Inflammatory macrophage (primary cell): ENCODE data around the gene ZNF808.
"Not testable (repeated sequence)": the region's sequence is repeated elsewhere in the genome, so short reads cannot be mapped to it uniquely, and the experiment has no call there.

ENCODE experiments used
- DNase-seq, 2 donors: peaks; one replicate each; pipeline ENCODE4 v3.0.0-alpha.2; 2020 to 2022
- total RNA-seq, 18 experiments: gene quantifications; one replicate each; lab custom pipeline; 2026; ENCODE audit warnings: mixed read lengths in 6 of 18, inconsistent platforms in 2 of 18; lab: John Stamatoyannopoulos, UW

Gene ZNF808
- 9.2 to 45.7 (median 24.9) reads per million in 18 experiments for total RNA-seq

DNA sequence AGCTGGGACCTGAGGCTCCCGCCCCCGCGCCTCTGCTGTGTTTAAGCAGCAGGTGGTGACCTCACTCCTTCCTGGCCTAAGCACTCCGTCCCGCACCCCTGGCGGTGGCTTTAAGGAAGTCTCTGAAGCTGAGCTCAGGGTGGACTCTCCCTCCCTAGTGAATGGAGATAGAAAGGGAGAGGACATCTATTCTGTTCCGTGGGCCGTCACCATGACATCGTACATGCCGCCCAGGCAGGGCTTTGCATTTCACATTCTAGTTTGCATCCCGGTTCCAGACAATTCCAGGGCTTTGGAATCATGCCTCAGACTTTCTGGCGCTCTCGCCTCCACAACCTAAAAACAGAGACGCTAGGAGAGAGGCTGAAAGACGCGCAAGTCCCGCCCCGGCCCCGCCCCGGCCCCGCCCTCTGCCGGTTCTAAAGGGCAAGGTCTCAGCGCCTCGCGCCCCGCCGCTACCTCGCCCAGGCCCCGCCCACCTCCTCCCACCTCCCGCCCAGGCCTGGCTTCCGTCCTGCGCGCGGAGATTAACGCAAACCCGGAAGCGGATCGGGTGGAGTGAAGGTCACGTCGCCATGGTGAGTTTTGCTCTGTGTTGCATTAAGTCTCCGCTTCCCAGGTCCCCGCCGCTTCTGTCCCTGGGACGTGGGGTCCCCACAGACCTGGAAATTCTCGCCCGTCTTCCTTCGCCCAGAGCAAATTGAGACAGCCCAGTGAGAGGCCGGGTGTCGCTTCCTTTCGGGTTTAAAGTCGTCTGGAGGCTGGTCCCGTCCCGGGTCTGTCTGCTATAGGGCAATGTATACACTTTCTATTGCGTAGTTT, at the start of gene ZNF808:
ZNF808 (plus strand) TSS at position 535 of the 822 bp plus-strand sequence. CDS start 15,617 bp downstream, outside the sequence.
- peak; percentile 90 to 96 for DNase-seq

DNA sequence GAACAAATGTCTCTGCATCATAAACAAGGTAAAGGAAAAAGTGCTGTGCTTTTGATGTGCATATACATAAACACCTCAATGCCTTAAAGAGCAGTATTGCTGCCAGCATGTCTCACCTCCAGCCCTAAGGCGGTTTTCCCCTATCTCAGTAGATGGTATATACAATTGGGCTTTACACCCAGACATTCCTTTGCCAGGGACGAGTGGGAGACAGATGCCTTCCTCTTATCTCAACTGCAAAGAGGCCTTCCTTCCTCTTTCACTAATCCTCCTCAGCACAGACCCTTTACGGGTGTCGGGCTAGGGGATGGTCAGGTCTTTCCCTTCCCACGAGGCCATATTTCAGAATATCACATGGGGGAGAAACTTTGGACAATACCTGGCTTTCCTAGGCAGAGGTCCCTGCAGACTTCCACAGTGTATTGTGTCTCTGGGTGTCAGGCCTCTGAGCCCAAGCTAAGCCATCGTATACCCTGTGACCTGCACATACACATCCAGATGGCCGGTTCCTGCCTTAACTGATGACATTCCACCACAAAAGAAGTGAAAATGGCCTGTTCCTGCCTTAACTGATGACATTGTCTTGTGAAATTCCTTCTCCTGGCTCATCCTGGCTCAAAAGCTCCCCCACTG, 43.2 kb upstream of the ZNF808 start:
- not testable (repeated sequence) for DNase-seq

DNA sequence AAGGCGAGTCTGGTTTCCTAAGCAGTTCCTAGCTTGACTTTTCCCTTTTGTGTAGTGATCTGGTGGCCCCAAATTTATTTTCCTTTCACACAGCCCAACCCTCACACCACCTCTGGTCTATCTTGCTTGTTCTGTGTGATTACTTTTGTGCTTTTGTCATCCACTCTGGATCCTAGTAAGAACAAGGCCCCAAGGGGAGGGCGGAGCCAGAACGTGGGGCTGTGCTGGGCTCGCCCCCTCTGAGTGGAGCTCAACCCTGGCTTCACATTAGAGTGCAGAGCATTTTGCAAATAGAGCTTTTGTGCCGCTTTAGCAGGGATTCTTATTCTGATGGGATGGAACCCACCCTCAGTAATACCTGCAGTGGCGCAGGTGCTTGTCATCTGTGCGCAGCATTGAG, 42.4 kb upstream of the ZNF808 start:
- DNase-seq, result not testable (repeated sequence)

DNA sequence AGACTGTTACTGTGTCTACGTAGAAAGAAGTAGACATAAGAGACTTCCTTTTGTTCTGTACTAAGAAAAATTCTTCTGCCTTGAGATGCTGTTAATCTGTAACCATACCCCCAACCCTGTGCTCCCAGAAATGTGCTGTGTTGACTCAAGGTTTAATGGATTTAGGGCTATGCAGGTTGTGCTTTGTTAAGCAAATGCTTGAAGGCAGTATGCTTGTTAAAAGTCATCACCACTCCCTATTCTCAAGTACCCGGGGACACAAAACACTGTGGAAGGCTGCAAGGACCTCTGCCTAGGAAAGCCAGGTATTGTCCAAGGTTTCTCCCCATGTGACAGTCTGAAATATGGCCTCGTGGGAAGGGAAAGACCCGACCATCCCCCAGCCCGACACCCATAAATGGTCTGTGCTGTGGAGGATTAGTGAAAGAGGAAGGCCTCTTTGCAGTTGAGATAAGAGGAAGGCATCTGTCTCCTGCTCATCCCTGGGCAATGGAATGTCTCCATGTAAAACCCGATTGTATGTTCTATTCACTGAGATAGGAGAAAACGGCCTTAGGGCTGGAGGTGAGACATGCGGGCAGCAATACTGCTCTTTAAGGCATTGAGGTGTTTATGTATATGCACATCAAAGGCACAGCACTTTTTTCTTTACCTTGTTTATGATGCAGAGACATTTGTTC, 41.8 kb upstream of the ZNF808 start:
- not testable (repeated sequence) for DNase-seq

DNA sequence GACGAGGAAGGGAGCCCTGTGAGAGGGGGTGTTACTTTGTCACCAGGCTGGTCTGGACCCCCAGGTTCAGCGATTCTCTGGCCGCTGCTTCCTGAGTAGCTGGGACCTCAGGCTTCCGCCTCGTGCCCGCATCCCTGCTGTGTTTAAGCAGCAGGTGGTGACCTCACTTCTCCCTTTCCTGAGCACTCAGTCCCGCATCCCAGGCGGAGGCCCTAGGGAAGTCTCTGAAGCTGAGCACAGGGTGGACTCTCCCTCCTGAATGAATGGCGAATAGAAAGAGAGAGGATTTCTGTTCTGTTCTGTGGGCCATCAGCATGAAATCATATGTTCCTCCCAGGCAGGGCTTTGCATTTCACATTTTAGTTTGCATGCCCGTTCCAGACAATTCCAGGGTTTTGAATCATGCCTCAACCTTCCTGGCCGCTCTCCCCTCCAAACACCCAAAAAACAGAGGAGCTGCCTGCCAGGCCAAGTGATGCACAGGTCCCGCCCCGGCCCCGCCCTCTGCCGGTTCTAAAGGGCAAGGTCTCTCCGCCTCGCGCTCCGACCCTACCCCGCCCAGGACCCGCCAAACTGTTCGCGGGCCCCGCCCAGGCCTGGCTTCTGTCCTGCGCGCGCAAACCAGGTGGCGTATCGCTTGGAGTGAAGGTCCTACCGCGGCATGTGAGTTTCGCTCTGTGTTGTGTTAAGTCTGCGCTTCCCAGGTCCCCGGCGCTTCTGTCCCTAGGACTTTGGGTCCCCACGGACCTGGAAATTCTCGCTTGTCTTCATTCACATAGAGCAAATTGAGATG, 35.1 kb upstream of the ZNF808 start:
- no peak for DNase-seq

DNA sequence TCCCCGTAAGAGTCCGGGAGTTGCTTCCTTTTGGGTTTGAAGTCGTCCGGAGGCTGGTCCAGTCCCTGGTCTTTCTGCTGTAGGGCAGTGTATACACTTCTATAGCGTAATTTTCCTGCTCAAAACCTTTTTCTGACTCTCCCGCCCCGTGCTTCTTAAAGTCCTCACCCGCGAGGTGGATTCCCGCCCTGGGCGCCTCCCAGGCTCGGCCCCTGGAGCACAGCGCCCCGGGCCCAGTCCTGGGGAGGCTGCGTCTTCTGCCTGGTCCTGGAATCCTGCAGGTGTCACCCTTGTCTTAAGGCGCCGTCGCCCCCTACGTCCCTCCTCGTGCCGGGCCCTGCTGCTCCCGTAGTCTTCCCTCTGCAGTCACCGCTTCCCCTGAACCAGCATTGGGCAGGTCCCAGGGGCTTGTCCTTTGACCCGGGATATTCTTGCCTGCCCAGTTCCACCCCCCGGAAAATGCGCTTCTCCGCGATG, 34.4 kb upstream of the ZNF808 start:
- no peak for DNase-seq

DNA sequence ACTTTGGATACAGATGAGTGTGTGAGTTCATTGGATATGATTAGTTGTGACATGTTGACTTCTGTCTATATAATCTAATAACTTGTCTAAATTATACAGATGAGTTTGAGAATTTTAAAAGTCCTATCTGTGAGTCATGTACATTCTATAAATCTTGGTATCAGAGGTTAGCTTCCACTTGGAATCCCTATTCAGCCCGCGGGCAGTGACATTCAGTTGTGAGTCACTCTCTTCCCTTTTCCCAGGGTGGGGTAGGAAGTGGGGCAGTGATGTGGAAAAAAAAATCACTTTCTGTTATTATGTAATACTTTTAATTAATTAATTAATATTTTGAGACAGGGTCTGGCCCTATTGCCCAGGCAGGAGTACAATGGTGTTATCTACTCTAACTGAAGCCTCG, 33.0 kb upstream of the ZNF808 start:
- no peak for DNase-seq

DNA sequence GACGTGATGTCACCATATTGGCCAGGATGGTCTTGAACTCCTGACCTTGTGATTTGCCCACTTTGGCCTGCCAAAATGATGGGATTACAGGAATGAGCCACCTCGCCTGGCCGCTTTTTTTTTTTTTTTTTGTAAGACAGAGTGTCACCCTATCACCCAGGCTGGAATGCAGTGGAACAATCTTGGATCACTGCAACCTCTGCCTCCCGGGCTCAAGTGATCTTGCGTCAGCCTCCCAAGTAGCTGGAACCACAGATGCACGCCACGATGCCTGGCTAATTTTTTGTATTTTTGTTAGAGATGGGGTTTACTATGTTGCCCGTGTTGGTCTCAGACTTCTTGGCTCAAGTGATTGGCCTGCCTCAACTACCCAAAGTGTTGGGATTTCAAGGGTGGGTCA, 28.9 kb upstream of the ZNF808 start:
- no peak for DNase-seq

DNA sequence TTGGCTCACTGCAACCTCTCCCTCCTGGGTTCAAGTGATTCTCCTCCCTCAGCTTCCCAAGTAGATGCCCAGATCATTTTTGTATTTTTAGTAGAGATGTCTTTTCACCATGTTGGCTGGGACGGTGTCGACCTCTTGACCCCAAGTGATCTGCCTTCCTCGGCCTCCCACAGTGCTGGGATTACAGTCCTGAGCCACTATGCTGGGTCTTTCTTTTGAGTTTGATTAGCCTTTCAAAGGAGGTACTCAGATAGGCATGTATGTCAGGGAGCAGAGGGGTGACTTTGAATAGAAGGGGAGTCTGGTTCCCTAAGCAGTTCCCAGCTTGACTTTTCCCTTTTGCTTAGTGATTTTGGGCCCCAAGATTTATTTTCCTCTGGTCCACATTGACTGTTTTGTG, 27.0 kb upstream of the ZNF808 start:
- not testable (repeated sequence) for DNase-seq

DNA sequence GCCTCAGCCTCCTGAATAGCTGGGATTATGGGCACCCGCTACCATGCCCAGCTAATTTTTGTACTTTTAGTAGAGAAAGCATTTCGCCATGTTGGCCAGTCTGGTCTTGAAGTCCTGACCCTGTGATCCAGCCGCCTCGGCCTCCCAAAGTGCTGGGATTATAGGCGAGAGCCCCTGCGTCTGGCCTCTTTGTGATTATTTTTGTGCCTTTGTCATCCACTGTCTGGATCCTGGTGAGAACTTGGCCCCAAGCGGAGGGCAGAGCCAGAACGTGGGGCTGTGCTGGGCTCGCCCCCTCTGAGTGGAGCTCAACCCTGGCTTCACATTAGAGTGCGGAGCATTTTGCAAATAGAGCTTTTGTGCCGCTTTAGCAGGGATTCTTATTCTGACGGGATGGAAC, 26.5 kb upstream of the ZNF808 start:
- not testable (repeated sequence) for DNase-seq

DNA sequence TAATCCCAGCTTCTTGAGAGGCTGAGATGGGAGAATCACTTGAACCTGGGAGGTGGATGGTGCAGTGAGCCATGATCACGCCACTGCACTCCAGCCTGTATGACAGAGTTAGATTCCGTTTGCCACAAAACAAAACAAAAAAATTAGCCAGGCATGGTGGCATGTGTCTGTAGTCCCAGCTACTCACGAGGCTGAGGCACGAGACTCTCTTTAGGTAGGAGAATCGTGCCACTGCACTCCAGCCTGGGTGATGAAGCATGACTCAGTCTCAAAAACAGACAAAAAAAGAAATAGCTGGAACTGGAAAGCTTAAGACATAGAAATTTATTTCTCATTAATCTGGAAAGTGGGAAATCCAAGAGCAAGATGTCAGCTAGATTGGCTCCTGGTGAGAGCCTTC, 20.2 kb upstream of the ZNF808 start:
- no peak for DNase-seq

DNA sequence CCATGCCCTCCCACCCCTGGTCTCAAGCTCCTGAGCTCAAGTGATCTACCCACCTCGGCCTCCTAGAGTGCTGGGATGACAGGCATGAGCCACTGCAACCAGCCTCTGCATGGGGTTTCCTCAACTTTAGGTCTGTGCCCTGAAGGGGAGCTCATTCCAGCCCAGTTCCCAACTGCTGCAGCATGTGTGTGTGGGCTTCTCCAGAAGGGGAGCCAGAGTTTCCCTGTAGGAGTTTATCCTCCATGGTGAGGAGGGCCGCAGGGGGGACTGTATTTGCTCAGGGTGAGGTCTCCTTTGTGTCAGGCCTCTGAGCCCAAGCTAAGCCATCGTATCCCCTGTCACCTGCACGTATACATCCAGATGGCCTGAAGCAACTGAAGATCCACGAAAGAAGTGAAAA, 11.3 kb upstream of the ZNF808 start:
- DNase-seq, result no peak

DNA sequence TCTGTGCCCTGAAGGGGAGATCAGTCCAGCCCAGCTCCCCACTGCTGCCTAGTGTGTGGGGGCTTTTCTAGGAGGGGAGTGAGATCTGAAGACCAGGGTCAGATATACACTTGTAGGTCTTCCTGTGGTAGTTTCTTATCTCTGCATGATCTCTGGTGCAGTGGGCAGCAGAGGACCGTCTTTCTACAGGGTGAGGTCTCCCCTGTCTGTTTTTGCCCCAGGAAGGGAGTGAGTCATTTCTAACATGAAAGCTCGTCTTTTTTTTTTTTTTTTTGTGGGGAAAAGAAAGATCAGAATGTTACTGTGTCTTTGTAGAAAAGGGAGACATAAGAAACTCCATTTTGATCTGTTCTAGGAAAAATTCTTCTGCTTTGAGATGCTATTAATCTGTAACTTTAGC, 8.8 kb upstream of the ZNF808 start:
- no peak for DNase-seq

DNA sequence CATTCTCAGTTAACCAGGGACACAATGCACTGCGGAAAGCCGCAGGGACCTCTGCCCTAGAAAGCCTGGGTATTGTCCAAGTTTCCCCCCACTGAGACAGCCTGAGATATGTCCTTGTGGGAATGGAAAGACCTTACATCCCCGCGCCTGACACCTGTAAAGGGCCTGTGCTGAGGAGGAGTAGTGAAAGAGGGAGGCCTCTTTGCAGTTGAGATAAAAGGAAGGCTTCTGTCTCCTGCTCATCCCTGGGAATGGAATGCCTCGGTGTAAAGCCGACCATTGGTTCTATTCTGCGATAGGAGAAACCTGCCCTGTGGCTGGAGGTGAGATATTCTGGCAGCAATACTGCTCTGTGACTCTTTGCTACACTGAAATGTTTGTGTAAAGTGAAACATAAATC, 8.3 kb upstream of the ZNF808 start:
- DNase-seq, result not testable (repeated sequence)

DNA sequence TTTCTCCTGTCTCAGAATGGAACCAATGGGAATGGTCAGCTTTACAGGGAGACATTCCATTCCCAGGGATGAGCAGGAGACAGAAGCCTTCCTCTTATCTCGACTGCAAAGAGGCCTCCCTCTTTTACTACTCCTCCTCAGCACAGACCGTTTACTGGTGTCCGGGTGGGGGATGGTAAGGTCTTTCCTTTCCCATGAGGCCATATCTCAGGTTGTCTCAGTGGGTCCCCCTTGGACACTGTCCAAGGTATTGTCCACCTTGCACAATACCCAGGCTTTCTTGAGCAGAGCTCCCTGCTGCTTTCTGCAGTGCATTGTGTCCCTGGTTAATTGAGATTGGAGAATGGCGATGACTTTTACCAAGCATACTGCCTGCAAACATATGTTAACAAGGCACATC, 7.5 kb upstream of the ZNF808 start:
- DNase-seq, result no peak

DNA sequence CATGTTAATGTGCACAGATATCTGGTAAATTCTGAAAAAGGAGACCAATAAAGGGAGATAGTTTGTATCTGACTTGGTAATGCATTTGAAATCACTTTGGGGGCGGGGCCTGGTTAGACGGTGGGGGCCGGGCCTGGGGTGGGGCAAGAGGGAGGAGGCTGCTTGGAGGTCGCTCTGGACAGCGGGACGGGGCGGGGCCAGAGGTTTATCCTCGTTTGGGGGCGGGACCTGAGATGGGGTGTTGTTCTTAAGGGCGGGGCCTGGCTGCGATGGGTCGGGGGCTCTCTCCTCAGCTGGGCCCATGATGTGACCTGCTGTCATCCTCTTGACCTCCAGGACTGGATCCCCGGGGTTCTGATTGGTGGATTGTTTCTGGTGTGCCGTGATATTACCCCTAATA, 4.9 kb upstream of the ZNF808 start:
- no peak for DNase-seq

DNA sequence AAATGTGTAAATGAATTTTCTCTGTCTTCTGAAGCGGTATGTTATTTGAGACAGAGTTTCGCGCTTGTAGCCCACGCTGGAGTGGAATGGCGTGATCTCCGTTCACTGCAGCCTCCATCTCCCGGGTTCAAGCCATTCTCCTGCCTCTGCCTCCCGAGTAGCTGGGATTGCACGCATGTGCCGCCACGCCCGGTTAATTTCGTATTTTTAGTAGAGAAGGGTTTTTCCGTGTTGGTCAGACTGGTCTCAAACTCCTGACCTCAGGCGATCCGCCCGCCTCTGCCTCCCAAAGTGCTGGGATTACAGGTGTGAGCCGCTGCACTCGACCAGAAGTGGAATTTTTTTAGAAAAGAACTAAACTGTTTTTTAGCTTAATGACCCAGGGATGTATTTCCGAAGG, 3.4 kb upstream of the ZNF808 start:
- no peak for DNase-seq

DNA sequence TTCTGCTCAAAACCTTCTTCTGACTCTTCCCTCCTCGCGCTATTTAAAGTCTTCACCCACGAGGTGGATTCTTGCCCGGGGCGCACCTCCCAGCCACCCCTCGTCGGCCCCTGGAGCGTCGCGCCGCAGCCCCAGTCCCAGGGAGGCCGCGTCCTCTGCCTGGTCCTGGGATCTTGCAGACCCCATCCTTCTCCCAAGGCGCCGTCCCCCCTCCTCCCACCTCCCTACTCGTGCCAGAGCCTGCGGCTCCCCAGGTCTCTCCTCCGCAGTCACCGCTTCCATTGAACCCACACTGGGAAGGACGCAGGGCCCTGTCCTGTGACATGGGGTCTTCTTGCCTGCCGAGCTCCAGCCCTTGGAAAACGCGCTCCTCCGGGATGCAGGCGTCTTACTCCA, 486 bp downstream of the ZNF808 start:
- DNase-seq, result no peak

DNA sequence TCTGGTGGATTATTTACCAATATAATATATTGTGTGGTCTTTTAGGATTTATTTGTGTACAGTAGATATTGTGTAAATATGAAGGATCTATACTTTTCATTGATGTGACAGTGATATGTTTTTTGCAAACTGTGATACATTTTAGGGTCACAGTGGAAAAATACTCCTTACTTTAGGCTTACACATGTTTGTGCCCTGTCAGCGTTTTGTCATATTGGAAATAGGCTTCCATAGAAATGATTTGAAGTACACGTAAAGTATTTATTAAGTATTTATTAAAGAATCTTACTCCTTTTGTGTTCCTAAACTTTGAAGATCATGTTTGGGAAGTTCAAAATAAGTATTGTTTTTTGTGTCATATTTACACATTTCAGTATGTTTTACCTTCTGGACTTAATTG, 5.0 kb downstream of the ZNF808 start:
- no peak for DNase-seq

DNA sequence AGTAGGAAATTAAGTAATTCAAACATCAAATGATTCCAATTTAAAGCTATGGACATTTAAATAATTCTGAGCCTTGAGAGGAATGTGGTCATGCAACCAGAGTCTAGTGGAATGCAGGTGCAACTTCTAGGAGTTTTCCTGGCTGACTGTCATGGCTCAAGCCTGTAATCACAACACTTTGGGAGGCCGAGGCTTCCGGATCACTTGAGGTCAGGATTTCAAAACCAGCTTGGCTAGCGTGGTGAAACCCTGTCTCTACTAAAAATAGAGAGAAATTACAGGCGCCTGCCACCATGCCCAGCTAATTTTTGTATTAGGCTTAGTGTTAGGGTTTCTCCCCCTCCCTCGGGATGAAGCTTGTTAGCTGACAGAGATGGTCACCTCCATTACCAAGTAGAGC, 6.4 kb downstream of the ZNF808 start:
- DNase-seq, result peak; percentile 71 to 78

DNA sequence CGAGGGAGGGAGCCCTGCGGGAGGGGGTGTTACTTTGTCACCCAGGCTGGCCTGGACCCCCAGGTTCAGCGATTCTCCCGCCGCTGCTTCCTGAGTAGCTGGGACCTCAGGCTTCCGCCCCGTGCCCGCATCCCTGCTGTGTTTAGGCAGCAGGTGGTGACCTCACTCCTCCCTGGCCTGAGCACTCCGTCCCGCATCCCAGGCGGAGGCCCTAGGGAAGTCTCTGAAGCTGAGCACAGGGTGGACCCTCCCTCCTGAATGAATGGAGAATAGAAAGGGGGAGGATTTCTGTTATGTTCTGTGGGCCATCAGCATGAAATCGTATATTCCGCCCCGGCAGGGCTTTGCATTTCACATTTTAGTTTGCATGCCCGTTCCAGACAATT, 7.9 kb downstream of the ZNF808 start:
- not testable (repeated sequence) for DNase-seq

DNA sequence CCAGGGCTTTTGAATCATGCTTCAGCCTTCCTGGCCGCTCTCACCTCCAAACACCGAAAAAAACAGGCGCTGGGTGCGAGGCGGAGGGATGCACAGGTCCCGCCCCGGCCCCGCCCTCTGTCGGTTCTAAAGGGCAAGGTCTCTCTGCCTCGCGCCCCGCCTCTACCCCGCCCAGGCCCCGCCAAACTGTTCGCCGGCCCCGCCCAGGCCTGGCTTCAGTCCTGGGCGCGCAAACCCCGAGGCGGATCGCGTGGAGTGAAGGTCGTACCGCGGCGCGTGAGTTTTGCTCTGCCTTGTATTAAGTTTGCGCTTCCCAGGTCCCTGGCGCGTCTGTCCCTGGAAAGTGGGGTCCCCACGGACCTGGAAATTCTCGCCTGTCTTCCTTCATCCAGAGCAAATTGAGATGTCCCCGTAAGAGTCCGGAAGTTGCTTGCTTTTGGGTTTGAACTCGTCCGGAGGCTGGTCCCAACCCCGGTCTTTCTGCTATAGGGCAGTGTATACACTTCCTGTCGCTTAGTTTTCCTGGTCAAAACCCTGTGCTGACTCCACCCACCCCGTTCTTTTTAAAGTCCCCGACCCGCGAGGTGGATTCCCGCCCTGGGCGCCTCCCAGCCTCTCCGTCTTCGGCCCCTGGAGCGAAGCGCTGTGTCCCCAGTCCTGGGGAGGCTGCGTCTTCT, 8.4 kb downstream of the ZNF808 start:
- DNase-seq, result peak; percentile 57 to 80
